Hepatocyte (in vitro differentiated cells): ENCODE data around the gene ZNF616. TPM values are rescaled to one million over a fixed set of nuclear protein-coding genes. Genes with fewer than 3 reads are reported as not detected.
"Not testable (repeated sequence)": the region's sequence is repeated elsewhere in the genome, so short reads cannot be mapped to it uniquely, and the experiment has no call there.

Source experiments
- DNase-seq: peaks from one replicate; pipeline ENCODE4 v3.0.0-alpha.2; 2016; ENCODE audit warnings: low spot score
- H2AFZ ChIP-seq: fragments of 200-600 bp; sonication (generic); 2 replicates; pipeline ENCODE4 v1.6.0; 2016; ENCODE audit warnings: antibody characterized with exemption, mild to moderate bottlenecking
- H3K27ac ChIP-seq: fragments of 200-600 bp; sonication (generic); 2 replicates; pipeline ENCODE4 v1.5.1; 2016; ENCODE audit warnings: mild to moderate bottlenecking
- H3K27me3 ChIP-seq: fragments of 200-600 bp; sonication (generic); 2 replicates; pipeline ENCODE4 v1.6.1; 2016
- H3K36me3 ChIP-seq: fragments of 200-600 bp; sonication (generic); replicated peaks from 2 replicates; pipeline ENCODE4 v1.5.1; 2016; ENCODE audit warnings: low read depth; ENCODE audit not compliant: insufficient read depth
- H3K4me1 ChIP-seq: fragments of 200-600 bp; sonication (generic); 2 replicates; pipeline ENCODE4 v1.5.1; 2016; ENCODE audit warnings: mild to moderate bottlenecking, moderate library complexity; ENCODE audit not compliant: insufficient read depth
- H3K4me2 ChIP-seq: fragments of 200-600 bp; sonication (generic); 2 replicates; pipeline ENCODE4 v1.6.0; 2016
- H3K4me3 ChIP-seq: fragments of 200-600 bp; sonication (generic); 2 replicates; pipeline ENCODE4 v1.5.1; 2016; ENCODE audit warnings: mild to moderate bottlenecking
- H3K79me2 ChIP-seq: fragments of 200-600 bp; sonication (generic); 2 replicates; pipeline ENCODE4 v1.6.0; 2017; ENCODE audit warnings: mild to moderate bottlenecking
- H3K9me2 ChIP-seq: fragments of 200-600 bp; sonication (generic); replicated peaks from 2 replicates; pipeline ENCODE4 v1.6.0; 2017; ENCODE audit warnings: mild to moderate bottlenecking; ENCODE audit not compliant: insufficient read depth
- H3K9me3 ChIP-seq: fragments of 200-600 bp; sonication (generic); 2 replicates; pipeline ENCODE4 v1.5.1; 2016; ENCODE audit warnings: low read depth, mild to moderate bottlenecking
- H4K20me1 ChIP-seq: fragments of 200-600 bp; sonication (generic); 2 replicates; pipeline ENCODE4 v1.6.0; 2016; ENCODE audit warnings: mild to moderate bottlenecking; ENCODE audit not compliant: insufficient read depth, poor library complexity, severe bottlenecking
- CTCF ChIP-seq: fragments of 200-600 bp; sonication (generic); IDR thresholded peaks from 2 replicates; pipeline ENCODE4 v1.5.1; 2016; ENCODE audit warnings: antibody characterized with exemption, mild to moderate bottlenecking; ENCODE audit not compliant: poor library complexity
- EZH2 ChIP-seq: fragments of 200-600 bp; sonication (generic); IDR thresholded peaks from 2 replicates; pipeline ENCODE4 v1.6.1; 2016; ENCODE audit warnings: antibody characterized with exemption, mild to moderate bottlenecking, borderline replicate concordance
- EZH2phosphoT487 ChIP-seq: fragments of 200-600 bp; sonication (generic); IDR thresholded peaks from one replicate; pipeline ENCODE4 v1.6.1; 2018; ENCODE audit warnings: antibody characterized with exemption, mild to moderate bottlenecking, low read depth, moderate library complexity; ENCODE audit not compliant: unreplicated experiment, severe bottlenecking
- WGBS: methylation state at CpG from one replicate; pipeline ENCODE4 v1.1.6; 2016; ENCODE audit warnings: low lambda C conversion rate; ENCODE audit errors: missing lambda C conversion rate; 5-methylcytosine and 5-hydroxymethylcytosine counted together
- polyA plus RNA-seq: library from polyadenylated mRNA; unstranded; fragments of >200 nt; fragmentation: Nextera tagmentation; extraction: Ambion mirVana; gene quantifications from 2 replicates; pipeline ENCODE4 v1.2.1, GENCODE V29; 2016
- total RNA-seq: library from RNA; depleted of rRNA; stranded (reverse); fragments of >200 nt; gene quantifications from 2 replicates; pipeline ENCODE4 v1.2.3, GENCODE V29; 2014

The ZNF616 gene
- total and polyA plus RNA-seq, 2 experiments from 2014 or later, result 7.8 to 9.1 TPM

DNA sequence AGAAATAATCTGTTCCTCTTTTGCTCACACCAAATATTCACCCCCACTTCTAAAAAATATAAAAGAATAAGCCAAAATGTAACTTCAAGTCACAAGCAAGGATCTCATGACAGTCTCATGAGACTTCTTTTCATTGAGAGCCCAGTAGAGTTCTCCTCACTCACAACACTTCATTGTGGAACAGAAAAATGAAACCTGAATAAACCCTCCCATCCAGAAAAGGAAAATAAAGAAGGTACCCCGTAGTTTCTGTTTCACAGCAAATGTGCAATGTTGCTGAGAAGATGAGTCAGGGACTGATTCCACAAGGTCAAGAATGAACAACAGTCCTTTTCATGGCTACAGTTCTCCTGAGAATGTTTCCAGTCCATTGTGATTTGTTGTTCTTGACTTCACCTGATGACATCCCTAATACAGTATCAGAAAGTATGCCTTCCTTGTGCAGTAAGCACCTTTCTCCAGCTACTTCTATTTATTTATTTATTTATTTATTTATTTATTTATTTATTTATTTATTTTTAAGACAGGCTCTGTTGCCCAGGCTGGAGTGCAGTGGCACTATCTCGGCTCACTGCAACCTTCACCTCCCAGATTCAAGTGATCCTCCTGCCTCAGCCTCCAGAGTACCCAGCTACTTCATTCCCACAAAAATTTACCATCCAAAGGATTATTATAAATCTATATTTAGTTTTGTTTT lies 37.7 kb downstream of the ZNF616 start:
- Histone ChIP-seq H3K79me2 (no peaks in the 10 kb centered on the region), H3K27ac (no peak overlapping the region), H3K9me3 (peaks cover 15% of the 10 kb centered on the region), H3K4me3 (no peak overlapping the region), H3K4me1 (no peaks in the 10 kb centered on the region), H2AFZ (no peak overlapping the region), H3K36me3 (no peaks in the 10 kb centered on the region), H3K9me2 (no peaks in the 10 kb centered on the region), H3K27me3 (no peaks in the 10 kb centered on the region), H3K4me2 (no peak overlapping the region), H4K20me1 (no peaks in the 10 kb centered on the region)
- DNase-seq, result no peak
- TF ChIP-seq CTCF, result no peak
- TF ChIP-seq EZH2phosphoT487, result no peak
- TF ChIP-seq EZH2, result no peak
- WGBS, result 84% methylated on average over 2 of the region's 2 CpGs

GRCh38 chr19:52099497-52100138 lies 40.1 kb downstream of the ZNF616 start:
- peaks cover 7% of the 10 kb centered on the region for H3K79me2 ChIP-seq
- no peaks in the 10 kb centered on the region for H3K9me2 ChIP-seq
- 85% methylated on average over 2 of the region's 2 CpGs for WGBS
- no peaks in the 10 kb centered on the region for H3K36me3 ChIP-seq
- H3K4me3 ChIP-seq, result no peak overlapping the region
- no peaks in the 10 kb centered on the region for H3K4me1 ChIP-seq
- H3K27me3 ChIP-seq, result no peaks in the 10 kb centered on the region
- no peak overlapping the region for H3K4me2 ChIP-seq
- H4K20me1 ChIP-seq, result no peaks in the 10 kb centered on the region
- peaks cover 13% of the 10 kb centered on the region for H3K9me3 ChIP-seq
- TF ChIP-seq CTCF (no peak), EZH2 (no peak), EZH2phosphoT487 (no peak)
- H3K27ac ChIP-seq, result no peak overlapping the region
- DNase-seq, result no peak
- no peak overlapping the region for H2AFZ ChIP-seq

DNA sequence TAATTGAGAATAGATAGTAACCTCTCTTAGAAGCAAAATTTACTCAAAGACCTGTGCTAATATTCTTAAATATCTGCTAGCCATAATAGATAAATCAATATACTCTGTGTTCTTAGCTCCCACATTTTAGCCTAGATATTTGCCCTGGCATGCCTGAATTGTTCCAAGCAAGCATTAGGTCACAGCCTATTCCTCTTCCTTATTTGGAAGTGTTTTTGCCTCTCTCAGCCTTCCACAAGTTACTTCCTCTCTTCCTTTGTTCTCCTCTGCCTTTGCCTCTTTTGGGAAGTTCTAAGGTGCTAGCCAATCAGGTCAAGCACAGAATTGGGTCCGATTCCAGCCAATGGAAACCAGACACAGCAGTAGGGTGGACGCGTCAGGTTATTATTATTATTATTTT lies 43.3 kb downstream of the ZNF616 start:
- not testable (repeated sequence) for H3K27ac ChIP-seq, H3K27me3 ChIP-seq, H4K20me1 ChIP-seq, H3K4me3 ChIP-seq, DNase-seq, H3K9me2 ChIP-seq, H3K4me2 ChIP-seq, H3K4me1 ChIP-seq
- WGBS, result 98% methylated on average over 3 of the region's 3 CpGs
- peak overlapping the region; percentile 54 for H2AFZ ChIP-seq
- H3K79me2 ChIP-seq, result peaks cover 39% of the 10 kb centered on the region
- H3K36me3 ChIP-seq, result peaks cover 12% of the 10 kb centered on the region
- H3K9me3 ChIP-seq, result peaks cover 23% of the 10 kb centered on the region

DNA sequence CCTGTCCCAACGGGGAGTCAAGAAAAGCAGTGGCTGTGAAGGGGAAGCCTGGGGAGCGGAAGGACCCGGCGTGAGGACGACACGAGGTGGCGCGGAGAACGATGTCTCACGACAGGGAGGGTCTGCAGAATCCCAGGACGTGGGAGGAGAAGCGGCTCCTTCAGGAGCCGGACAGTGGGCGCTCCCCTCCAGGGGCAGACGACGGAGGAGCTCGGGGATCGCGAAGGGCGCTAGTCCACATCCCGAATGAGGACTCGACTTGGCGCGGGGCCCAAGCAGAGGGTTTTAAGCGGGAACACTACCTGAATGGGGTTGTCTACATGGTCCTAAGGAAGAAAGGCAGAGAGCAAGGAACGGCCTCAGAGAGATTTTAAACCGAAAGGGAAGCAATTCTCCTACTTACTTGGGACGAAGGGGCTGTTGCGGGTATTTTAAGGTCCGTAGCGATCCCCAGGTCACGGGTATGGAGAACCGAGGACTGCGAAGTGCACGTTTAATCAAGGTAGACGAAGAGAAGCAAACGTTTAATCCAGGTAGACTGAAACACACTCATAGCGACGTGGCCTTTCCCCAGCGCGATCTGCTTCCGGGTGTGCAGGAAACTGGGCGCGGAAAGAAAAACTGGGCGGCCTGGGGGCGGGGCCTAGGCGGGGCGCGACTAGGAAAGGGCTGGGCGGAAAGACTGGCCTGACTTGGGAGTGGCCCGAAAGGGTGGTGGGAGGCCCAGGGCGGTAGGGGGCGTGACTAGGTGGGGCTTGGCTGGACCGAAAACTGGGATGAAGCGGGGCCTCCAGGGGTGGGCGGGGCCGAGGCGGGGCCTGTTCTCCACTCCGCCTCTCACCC lies 44.3 kb downstream of the ZNF616 start, which contains the start of gene ZNF841:
Gene ZNF841, minus strand, starts transcription at position 594 of the 843 bp plus-strand sequence. CDS start 10,964 bp downstream, outside the sequence.
- peak within 1 kb of the TSS; percentile 93 for H3K4me2 ChIP-seq
- H3K4me3 ChIP-seq, result peak within 1 kb of the TSS; percentile 67
- H2AFZ ChIP-seq, result peak within 1 kb of the TSS; percentile 77
- peaks cover 12% of the 10 kb centered on the region for H3K36me3 ChIP-seq
- peak; percentile 96 for DNase-seq
- H3K9me3 ChIP-seq, result peaks cover 26% of the 10 kb centered on the region
- no peaks in the 10 kb centered on the region for H3K27me3 ChIP-seq
- H3K79me2 ChIP-seq, result peaks cover 43% of the 10 kb centered on the region
- no peaks in the 10 kb centered on the region for H3K9me2 ChIP-seq
- peak within 1 kb of the TSS; percentile 93 for H3K27ac ChIP-seq
- H4K20me1 ChIP-seq, result no peaks in the 10 kb centered on the region
- 2% methylated on average over 52 of the region's 59 CpGs for WGBS
- TF ChIP-seq EZH2phosphoT487 (no peak), EZH2 (no peak), CTCF (no peak)
- peaks cover 7% of the 10 kb centered on the region for H3K4me1 ChIP-seq
